CD4-positive, alpha-beta T cell treated with Interferon alpha-2 for 1 hour (primary cell): ENCODE measurements around the gene SYT8.
"Not testable (repeated sequence)": the region's sequence is repeated elsewhere in the genome, so short reads cannot be mapped to it uniquely, and the experiment has no call there.

Experiments used
- DNase-seq, 2 donors: peaks; one replicate each; pipeline ENCODE4 v3.0.0-alpha.2; 2020 to 2022

The SYT8 gene

DNA sequence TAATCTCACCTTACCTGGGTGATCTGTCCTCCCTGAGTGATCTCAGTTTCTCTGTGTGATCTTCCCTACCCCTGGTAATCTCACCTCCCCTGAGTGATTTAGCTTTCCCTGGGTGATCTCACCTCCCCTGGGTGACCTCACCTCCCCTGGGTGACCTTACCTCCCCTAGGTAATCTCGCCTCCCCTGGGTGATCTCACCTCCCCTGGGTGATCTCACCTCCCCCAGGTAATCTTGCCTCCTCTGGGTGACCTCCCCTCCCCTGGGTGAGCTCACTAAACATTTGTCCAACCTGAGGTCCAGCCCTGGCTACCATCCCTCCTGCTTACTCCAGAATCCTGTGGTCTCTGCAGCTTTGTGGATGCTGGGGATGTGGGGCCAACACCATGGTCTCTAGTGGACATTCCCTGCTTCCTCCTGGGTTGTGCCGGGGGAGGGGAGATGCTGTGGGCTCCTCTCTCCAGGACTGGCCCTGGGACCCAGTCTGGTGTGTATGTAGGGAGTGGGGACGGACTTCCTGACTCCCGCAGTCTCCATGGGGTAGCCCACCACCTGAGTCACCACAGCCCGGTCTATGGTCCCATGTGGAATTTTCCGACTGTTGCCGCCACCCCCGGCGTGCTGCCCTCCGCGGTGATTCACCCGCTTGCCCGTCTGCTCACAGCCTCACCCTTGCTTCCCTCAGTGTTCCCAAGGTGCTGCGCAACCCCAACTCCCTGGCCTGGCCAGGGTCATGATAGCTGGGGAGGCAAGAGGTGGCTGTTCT, 28.0 kb downstream of the SYT8 start:
- no peak for DNase-seq

DNA sequence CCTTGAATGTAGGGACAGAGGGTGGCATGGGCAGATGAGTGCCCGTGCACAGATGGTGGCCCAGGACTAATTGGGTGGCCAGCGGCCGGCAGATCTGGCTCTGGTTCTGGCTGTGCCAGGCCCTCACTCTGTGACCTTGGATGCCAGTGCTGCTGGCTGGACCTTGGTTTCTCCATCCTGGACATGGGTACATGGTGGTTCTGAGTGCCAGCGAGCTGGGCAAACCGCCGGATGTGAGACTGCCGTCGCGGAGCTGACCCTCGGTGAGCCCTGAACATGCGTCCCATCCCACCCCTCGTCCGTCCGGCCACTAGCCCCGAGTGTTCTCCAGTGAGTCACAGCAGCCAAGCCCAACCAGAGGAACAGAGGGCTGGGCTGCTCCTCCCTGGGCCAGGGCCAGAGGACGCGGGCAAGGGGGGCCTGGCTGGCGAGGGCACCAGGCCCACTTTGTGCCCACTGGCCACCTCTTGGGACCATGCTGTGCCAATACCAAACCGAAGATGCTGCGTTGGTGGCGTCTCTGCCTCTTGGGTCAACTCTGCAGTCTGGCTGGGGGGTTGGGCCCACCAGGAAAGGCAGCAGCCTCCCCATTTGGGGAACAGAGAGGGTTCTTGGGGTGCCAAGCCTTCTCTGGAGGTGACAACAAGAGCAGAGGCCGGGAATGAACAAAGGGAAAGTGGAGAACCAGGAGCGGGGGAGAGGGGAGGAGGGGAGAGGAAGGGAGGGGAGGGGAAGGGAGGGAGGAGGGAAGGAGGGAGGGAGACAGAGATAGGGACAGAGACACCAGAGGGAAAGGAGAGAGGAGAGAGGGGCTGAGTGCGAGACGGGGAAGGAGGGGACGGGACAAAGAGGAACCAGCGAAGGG, 28.8 kb downstream of the SYT8 start:
- peak in 1 of 2 donors; percentile 52 for DNase-seq

DNA sequence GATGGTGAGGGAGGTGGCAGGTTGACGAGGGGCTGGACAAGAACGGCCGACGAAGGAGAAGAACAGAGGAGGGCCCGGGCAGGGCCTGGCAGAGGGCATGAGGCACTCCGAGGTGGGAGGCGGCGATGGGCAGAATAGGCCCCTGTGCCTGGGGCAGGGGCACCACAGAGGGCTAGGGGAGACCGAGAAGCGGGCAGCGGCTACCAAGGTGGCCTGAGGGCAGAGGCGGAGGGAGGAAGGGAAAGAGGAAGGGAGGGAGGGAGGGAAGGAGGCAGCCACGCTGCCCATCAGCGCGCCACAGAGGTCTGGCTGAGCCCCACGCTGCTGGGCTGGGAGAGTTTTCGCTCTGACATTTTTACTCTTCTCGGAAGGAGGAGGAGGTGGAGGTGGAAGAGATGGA, 29.4 kb downstream of the SYT8 start:
- no peak for DNase-seq

- no peak for DNase-seq
Measured at GRCh38 chr11:1864831-1865665, 30.3 kb downstream of the SYT8 start.

GRCh38 chr11:1866226-1866625, 31.4 kb downstream of the SYT8 start:
- DNase-seq = no peak

DNA sequence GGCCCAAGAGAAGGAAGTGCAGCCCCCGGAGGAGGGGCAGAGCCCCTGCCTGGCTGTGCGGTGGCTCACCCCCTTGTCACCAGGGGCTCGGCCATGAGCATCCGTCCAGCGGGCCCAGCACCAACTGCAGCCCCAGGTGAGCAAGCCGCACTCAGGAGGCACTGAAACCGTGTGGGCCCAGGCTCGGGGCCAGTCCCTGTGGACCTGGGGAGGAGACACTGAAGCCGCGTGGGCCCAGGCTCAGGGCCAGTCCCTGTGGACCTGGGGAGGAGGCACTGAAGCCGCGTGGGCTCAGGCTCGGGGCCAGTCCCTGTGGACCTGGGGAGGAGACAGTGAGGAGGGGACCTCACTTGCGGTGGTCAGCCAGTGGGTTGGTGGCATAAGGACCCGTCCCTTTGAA, 32.0 kb downstream of the SYT8 start:
- DNase-seq = no peak

DNA sequence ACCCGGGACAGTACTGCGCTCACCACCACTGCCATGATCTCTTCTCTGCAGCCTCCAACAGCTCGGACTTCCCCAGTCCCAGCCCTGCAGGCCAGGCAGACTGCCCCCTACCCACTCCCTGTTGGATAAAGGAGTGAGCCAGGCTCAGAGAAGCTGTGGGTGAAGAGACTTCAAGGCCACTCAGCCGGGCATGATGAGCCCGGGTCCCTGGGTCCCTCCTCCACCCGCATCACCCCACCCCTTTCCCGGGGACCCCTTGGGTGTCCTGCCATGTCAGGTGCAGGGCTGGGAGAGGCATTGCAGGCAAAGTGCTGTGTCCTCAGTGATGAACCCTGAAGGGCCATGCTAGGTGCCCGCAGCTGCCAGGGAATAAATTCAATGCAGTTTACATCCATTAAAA, 32.6 kb downstream of the SYT8 start:
- DNase-seq = no peak

GRCh38 chr11:1868056-1868635, 33.4 kb downstream of the SYT8 start:
- DNase-seq = no peak

- no peak for DNase-seq
Measured at GRCh38 chr11:1868636-1869291, 34.0 kb downstream of the SYT8 start.

DNA sequence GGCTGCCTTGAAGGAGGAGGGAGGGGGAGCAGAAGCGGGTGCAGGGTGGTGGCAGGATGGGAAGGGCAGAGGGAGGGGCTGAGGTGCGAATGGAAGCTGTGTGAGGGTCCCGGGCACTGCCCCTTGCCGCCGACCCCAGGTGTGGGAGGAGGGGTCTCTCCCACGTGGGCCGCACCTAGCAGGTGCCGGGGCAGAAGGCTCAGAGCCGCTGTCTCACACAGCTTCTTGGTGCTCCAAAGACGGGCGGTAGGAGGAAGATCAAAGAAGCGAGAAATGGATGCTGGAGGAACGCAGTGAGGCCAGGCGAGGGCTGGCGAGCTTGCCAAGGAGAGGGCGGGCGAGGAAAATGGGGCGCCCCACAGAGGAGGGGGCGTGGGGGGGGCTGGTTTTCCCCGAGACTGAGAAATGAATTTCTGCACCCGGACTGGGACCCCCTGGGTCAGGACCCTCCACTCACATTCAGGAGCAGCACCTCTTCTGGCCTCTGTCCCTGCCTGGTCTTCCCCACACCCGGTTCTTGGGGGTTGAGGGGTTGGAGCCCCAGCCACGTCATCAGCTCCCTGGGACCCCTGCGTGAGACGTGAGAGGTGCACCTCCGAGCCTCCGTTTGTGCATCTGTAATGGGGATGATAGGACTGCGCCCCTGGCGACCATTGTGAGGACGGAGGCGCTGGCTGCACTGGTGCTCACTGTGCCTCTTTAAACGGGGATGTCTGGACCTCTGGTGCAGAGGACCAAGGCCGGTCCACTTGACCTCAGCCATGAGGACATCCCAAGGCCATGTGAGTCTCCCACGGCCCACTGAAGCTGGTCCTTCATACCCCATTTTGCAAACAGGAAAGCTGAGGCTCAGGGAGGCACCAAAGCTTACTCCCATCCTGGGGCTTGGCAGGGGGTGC, 34.9 kb downstream of the SYT8 start:
- DNase-seq = no peak

DNA sequence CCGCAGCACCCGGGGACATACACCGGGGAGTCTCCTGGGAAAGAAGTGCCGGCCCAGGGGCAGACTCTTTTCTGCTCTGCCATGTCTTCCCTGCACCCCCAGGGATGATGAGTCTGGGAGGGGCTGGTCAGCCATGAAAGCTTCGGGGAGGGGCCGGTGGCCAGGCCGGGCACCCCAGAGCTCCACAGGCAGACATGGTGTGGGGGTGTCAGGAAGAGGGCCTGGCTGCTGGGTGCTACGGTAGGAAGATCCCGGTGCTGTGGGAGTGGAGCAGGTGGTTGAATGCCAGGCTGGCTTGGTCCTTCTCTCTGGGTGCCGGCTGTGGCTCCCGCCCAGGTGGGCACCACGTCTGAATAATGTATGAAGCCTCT, 35.5 kb downstream of the SYT8 start:
- no peak for DNase-seq

DNA sequence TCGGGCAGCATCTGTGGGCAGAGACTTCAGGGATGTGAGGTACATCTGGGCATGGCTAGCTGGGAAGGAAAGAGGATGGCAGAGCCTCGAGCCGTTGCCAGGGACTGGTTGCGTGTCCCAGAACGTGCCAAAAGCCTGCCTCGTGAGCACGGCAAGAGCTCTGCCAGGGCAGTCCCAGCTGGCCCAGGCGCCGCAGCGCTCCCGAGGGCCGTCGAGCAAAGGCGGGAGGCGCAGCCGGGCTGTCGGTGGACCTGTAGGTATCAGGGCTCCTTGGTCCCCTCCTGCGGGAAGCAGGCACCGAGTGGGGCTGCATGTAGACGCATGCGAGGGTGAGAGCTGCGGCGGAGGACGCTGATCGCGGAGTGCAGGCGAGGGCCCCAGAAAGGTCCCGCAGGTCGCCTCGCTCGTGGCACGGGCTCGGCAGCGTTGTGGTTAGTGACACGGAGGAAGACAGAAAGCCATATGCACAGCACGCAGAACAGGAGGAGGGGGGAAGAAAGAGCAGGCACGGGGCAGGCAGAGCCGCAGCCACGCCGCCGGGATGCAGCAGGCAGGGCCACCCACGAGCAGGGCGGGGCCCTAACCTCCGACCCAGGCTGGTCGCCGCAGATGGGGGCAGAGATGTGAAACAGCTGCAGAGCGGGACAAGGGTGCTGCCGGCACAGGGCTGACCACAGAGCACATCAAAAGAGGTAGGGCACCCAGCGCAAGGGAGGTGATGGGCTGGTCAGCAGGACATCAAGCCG, 36.1 kb downstream of the SYT8 start:
- peak in 1 of 2 donors; percentile 58 for DNase-seq

DNA sequence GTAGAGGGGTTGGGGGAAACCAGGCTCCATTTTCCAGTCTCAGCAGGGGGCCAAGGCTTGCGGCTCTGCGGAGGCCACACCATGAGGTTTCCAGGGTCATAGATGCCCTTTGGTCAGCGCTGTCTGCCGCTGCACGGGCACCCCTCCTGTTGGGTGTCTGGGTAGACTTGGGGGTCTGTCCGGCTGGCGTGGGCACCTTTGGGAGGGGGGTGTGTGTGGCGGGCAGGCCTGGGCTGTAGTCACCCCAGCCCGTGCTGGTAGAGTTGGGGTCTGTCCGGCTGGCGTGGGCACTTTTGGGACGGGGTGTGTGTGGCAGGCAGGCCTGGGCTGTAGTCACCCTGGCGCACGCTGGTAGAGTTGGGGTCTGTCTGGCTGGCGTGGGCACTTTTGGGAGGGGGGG, 36.7 kb downstream of the SYT8 start:
- DNase-seq = no peak

- DNase-seq = no peak
Measured at GRCh38 chr11:1872267-1872985, 37.6 kb downstream of the SYT8 start.

GRCh38 chr11:1873048-1873812, 38.4 kb downstream of the SYT8 start:
- no peak for DNase-seq

DNA sequence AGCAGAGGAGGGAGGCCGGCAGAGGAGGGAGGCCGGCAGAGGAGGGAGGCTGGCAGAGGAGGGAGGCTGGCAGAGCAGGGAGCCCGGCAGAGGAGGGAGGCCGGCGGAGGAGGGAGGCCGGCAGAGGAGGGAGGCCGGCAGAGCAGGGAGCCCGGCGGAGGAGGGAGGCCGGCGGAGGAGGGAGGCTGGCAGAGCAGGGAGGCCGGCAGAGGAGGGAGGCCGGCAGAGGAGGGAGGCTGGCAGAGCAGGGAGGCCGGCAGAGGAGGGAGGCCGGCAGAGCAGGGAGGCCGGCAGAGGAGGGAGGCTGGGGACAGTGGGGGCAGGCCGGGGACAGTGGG, 39.0 kb downstream of the SYT8 start:
- not testable (repeated sequence) for DNase-seq

GRCh38 chr11:1874441-1875092, 39.8 kb downstream of the SYT8 start:
- not testable (repeated sequence) for DNase-seq

- no peak for DNase-seq
Measured at GRCh38 chr11:1875093-1875850, 40.5 kb downstream of the SYT8 start.
